MM.1S (cell line): Measurements from ENCODE around the gene SYT1.

Source experiments
- EZH2 ChIP-seq: fragments of 300-600 bp; sonication (generic); optimal IDR thresholded peaks from 2 replicates; pipeline ENCODE3; 2017; ENCODE audit warnings: low read depth, mild to moderate bottlenecking, antibody characterized with exemption, low read length, mixed read lengths
- TF ChIP-seq, protein P1 (sequence below): fragments of 300-600 bp; sonication (generic); IDR thresholded peaks from 2 replicates; pipeline ENCODE4 v1.5.1; 2016; ENCODE audit warnings: antibody characterized with exemption, low read length, mixed read lengths

DNA sequence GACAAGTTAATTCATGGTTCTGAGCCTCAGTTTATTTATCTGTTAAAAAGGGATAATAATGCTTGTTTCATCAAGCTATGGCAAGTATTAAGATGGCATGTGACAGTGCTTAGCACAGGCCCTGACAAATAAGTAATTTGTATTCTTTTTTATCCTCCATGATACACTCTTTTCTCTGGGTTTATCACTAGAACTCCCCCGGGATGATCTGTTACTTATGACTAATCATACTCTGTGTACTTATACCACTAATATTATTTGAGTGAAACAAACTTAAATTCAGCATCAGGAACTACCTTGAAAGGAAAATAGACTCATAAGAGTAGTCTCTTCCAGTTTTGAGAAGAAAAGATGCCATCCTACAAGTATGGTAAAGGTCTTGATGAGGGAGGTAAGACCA lies 542.4 kb downstream of the SYT1 start:
- TF ChIP-seq, protein P1, sequence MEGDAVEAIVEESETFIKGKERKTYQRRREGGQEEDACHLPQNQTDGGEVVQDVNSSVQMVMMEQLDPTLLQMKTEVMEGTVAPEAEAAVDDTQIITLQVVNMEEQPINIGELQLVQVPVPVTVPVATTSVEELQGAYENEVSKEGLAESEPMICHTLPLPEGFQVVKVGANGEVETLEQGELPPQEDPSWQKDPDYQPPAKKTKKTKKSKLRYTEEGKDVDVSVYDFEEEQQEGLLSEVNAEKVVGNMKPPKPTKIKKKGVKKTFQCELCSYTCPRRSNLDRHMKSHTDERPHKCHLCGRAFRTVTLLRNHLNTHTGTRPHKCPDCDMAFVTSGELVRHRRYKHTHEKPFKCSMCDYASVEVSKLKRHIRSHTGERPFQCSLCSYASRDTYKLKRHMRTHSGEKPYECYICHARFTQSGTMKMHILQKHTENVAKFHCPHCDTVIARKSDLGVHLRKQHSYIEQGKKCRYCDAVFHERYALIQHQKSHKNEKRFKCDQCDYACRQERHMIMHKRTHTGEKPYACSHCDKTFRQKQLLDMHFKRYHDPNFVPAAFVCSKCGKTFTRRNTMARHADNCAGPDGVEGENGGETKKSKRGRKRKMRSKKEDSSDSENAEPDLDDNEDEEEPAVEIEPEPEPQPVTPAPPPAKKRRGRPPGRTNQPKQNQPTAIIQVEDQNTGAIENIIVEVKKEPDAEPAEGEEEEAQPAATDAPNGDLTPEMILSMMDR: no peak
- TF ChIP-seq EZH2: no peak
